ENCODE results near the gene CSNK1G2. TPM values are rescaled to one million over a fixed set of nuclear protein-coding genes. Genes with fewer than 3 reads are reported as not detected.
A peak's percentile ranks its signal among the peaks of the same experiment; 100 is the strongest.

CSNK1G2 gene
- total and polyA plus RNA-seq, 2 donors (not counting 1 experiment from before 2014, with no cell fraction given) = 154 to 288 TPM

DNA sequence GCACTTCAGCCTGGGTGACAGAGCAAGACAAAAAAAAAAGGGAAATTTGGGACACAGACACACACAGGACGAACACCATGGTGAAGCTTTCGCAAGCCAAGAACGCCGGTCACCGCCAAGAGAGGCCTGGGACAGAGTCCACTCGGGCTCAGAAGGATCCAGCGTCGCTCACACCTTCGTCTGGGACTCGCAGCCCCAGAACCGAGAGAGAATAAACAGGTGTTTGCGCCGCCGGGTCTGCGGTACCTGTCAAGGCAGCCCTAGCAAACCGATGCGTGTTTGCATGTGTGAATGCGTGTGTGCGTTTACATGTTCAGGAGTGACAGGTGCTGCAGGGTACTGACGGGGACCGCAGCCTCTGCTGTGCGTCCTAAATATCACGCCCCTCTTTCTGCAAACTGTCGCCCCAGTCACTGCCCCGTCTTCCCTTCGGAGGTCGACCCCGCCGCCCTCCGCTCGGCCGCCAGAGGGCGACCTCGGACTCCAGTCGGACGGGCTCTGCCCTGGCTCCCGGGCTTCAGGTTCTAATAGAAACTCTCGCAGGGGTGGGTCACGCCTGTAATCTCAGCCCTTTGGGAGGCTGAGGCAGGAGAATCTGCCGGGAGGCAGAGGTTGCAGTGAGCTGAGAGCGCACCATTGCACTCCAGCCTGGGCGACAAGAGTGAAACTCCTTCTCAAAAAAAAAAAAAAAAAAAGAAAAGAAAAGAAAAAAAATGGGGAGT is 11.8 kb upstream of the CSNK1G2 start:
- ChIA-PET POLR2A (interaction anchor here (0.6 to 1.4 kb wide), 8 partner anchors 13 to 195 kb away, joined by 3 to 15 read pairs (median 4); no protein-coding TSS in a partner anchor), CTCF (interaction anchor here (0.6 to 3.9 kb wide), 19 partner anchors 10 to 663 kb away, joined by 3 to 22 read pairs (median 4); no protein-coding TSS in a partner anchor)
- peak overlapping the region; percentile 80 for H3K27ac Mint-ChIP-seq
- Histone ChIP-seq H2AFZ (ENCODE audit: insufficient read depth, low read depth, low read length, poor library complexity, severe bottlenecking) (peak overlapping the region; percentile 43), H3K9ac (ENCODE audit: low read length) (peak overlapping the region; percentile 59), H3K9me3 (ENCODE audit: control extremely low read depth in 1 of 3, control insufficient read depth in 2 of 3, insufficient read depth in 1 of 3, low read length in 2 of 3) (peaks cover 0 to 5% (median 0%) of the 10 kb centered on the region in 3 donors), H3K79me2 (ENCODE audit: control insufficient read depth, insufficient read depth, low read length) (peaks cover 36% of the 10 kb centered on the region), H3K4me1 (ENCODE audit: control insufficient read depth in 2 of 2, insufficient read depth in 2 of 2, low read length in 2 of 2) (peaks cover 33 to 47% of the 10 kb centered on the region in 2 donors), H4K20me1 (ENCODE audit: control insufficient read depth, insufficient read depth, low read length, poor library complexity, severe bottlenecking) (no peaks in the 10 kb centered on the region), H3K27me3 (replicated peaks in 1 of 4; ENCODE audit: control extremely low read depth in 1 of 4, control insufficient read depth in 3 of 4, insufficient read depth in 4 of 4, low read length in 3 of 4) (no peaks in the 10 kb centered on the region), H3K36me3 (replicated peaks in 1 of 2; ENCODE audit: control extremely low read depth in 1 of 2, control insufficient read depth in 1 of 2, extremely low read depth in 1 of 2, insufficient read depth in 2 of 2, low read length in 1 of 2) (peaks cover 0 to 10% of the 10 kb centered on the region in 2 experiments), H3K27ac (ENCODE audit: low read length in 2 of 2) (no peak overlapping the region), H3K4me3 (ENCODE audit: control extremely low read depth in 1 of 5, extremely low read depth in 1 of 5, insufficient read depth in 1 of 5, low read depth in 2 of 5, low read length in 4 of 5) (peak overlapping the region in 4 of 5 experiments; percentile 40 to 63 (median 48)), H3K4me2 (replicated peaks; ENCODE audit: low read depth, low read length, poor library complexity, severe bottlenecking) (peak overlapping the region; percentile 85)
- peak overlapping the region; percentile 84 for H3K4me3 Mint-ChIP-seq
- intact Hi-C loops (cut with micrococcal nuclease) = loop anchor here (1.0 to 2.0 kb wide), 2 partner anchors 90 to 167 kb away; partner anchors contain the start of genes IZUMO4 and MOB3A
- TF ChIP-seq, protein P1, sequence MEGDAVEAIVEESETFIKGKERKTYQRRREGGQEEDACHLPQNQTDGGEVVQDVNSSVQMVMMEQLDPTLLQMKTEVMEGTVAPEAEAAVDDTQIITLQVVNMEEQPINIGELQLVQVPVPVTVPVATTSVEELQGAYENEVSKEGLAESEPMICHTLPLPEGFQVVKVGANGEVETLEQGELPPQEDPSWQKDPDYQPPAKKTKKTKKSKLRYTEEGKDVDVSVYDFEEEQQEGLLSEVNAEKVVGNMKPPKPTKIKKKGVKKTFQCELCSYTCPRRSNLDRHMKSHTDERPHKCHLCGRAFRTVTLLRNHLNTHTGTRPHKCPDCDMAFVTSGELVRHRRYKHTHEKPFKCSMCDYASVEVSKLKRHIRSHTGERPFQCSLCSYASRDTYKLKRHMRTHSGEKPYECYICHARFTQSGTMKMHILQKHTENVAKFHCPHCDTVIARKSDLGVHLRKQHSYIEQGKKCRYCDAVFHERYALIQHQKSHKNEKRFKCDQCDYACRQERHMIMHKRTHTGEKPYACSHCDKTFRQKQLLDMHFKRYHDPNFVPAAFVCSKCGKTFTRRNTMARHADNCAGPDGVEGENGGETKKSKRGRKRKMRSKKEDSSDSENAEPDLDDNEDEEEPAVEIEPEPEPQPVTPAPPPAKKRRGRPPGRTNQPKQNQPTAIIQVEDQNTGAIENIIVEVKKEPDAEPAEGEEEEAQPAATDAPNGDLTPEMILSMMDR (IDR thresholded peaks at IDR 0.05) = peak; percentile 96
- TF ChIP-seq EZH2 (IDR thresholded peaks at IDR 0.05; ENCODE audit: borderline replicate concordance, insufficient read depth, low read depth, low read length, poor library complexity, severe bottlenecking) = no peak
- ATAC-seq (ENCODE audit: low read depth) (peak; percentile 80), DNase-seq (peak; percentile 87)
- peaks cover 44% of the 10 kb centered on the region for H3K4me1 Mint-ChIP-seq
- H3K9me3 Mint-ChIP-seq (ENCODE audit: insufficient read depth) = no peaks in the 10 kb centered on the region
- WGBS (ENCODE audit: insufficient coverage) = 22% methylated on average over 35 of the region's 42 CpGs
- H3K27me3 Mint-ChIP-seq = no peaks in the 10 kb centered on the region

DNA sequence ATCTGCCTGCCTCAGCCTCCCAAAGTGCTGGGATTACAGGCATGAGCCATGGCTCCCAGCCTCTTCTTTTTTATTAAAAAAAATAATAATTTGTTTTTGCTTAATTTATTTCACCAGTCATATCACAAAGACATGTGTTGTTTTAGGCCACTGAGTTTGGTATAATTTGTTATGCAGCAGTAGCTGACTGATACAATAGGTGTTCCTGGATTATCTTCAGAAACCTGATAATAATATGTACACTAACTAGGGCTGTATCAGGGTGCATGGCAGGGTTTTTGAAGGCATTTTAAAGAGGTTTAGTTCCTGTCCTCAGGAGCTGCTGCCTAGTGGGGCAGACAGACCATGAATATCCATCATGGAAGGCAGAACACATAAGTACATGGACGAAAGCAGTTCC is 9.5 kb upstream of the CSNK1G2 start:
- H3K9ac ChIP-seq (ENCODE audit: low read length) = no peak overlapping the region
- peak overlapping the region; percentile 22 to 30 for H3K27ac ChIP-seq (ENCODE audit: low read length in 2 of 2)
- H3K9me3 ChIP-seq (ENCODE audit: control extremely low read depth in 1 of 3, control insufficient read depth in 2 of 3, insufficient read depth in 1 of 3, low read length in 2 of 3) = peaks cover 0 to 20% (median 3%) of the 10 kb centered on the region in 3 donors
- DNase-seq = no peak
- intact Hi-C loops (cut with micrococcal nuclease) = no loop called here
- no peak for ATAC-seq (ENCODE audit: low read depth)
- no peak overlapping the region for H2AFZ ChIP-seq (ENCODE audit: insufficient read depth, low read depth, low read length, poor library complexity, severe bottlenecking)
- 100% methylated on average over 1 of the region's 1 CpG for WGBS (ENCODE audit: insufficient coverage)
- peaks cover 57% of the 10 kb centered on the region for H3K79me2 ChIP-seq (ENCODE audit: control insufficient read depth, insufficient read depth, low read length)
- peak overlapping the region; percentile 23 for H3K4me3 Mint-ChIP-seq
- H3K4me1 ChIP-seq (ENCODE audit: control insufficient read depth in 2 of 2, insufficient read depth in 2 of 2, low read length in 2 of 2) = peaks cover 41 to 61% of the 10 kb centered on the region in 2 donors
- peaks cover 57% of the 10 kb centered on the region for H3K4me1 Mint-ChIP-seq
- H3K27ac Mint-ChIP-seq = peak overlapping the region; percentile 83
- no peak overlapping the region for H3K4me3 ChIP-seq (ENCODE audit: control extremely low read depth in 1 of 5, extremely low read depth in 1 of 5, insufficient read depth in 1 of 5, low read depth in 2 of 5, low read length in 4 of 5)
- TF ChIP-seq, protein P1 (IDR thresholded peaks at IDR 0.05) = no peak
- TF ChIP-seq EZH2 (IDR thresholded peaks at IDR 0.05; ENCODE audit: borderline replicate concordance, insufficient read depth, low read depth, low read length, poor library complexity, severe bottlenecking) = no peak
- H3K4me2 ChIP-seq (replicated peaks; ENCODE audit: low read depth, low read length, poor library complexity, severe bottlenecking) = no peak overlapping the region
- ChIA-PET CTCF (no interaction called here), POLR2A (interaction anchor here (0.5 kb wide), 2 partner anchors 161 to 698 kb away, joined by 3 to 5 read pairs; no protein-coding TSS in a partner anchor)
- peaks cover 0 to 4% of the 10 kb centered on the region in 2 experiments for H3K36me3 ChIP-seq (replicated peaks in 1 of 2; ENCODE audit: control extremely low read depth in 1 of 2, control insufficient read depth in 1 of 2, extremely low read depth in 1 of 2, insufficient read depth in 2 of 2, low read length in 1 of 2)
- no peaks in the 10 kb centered on the region for H3K27me3 Mint-ChIP-seq
- H3K9me3 Mint-ChIP-seq (ENCODE audit: insufficient read depth) = peaks cover 2% of the 10 kb centered on the region
- no peaks in the 10 kb centered on the region for H4K20me1 ChIP-seq (ENCODE audit: control insufficient read depth, insufficient read depth, low read length, poor library complexity, severe bottlenecking)
- H3K27me3 ChIP-seq (replicated peaks in 1 of 4; ENCODE audit: control extremely low read depth in 1 of 4, control insufficient read depth in 3 of 4, insufficient read depth in 4 of 4, low read length in 3 of 4) = no peaks in the 10 kb centered on the region
